Measurements from ENCODE around the gene BEST1.

Gene BEST1

DNA sequence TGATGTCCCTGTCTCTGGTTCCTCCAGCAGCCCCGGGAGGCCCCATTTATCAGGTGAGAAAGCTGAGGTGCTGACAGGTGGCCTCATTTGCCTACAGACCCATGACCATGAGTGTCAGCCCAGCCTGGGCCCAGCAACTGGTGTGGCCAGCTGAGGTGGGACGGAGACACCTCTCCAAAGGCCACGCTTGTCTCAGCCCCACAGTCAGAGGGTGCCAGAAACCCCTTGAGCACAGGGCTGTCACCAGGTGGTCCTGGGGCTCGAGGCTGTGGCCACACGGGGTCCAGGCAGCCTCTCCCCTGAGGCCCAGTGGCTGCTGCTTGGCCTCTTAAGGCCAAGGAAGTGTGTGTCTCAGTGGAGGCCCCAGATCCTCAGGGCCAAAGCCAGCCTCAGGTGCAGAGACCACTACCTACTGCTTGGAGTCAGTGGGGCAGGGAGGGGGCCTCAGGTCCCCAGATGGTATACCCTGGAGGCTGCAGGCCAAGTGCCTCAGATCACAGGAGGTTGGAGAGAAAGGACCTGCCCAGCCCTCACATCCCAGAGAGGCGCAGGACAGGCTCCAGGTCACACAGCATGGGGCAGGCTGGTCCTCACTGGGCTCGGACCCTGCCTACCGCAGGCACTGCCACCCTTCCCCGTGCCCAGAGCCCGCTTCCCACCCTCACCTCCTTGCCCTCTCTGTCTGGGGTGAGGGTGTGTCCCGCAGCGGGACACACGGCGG is 44.2 kb upstream of the BEST1 start:
- H3K4me3 ChIP-seq (ENCODE audit: low read depth, low read length): no peak overlapping the region
- in situ Hi-C loops (cut with HindIII; ENCODE audit: low sequenced_read_pairs): no loop called here
- DNase-seq (ENCODE audit: low read depth): no peak
- TF ChIP-seq CTCF (IDR thresholded peaks at IDR 0.05; ENCODE audit: low read depth, low read length, missing control alignments): no peak

- no peak for TF ChIP-seq CTCF (IDR thresholded peaks at IDR 0.05; ENCODE audit: low read depth, low read length, missing control alignments)
- in situ Hi-C loops (cut with HindIII; ENCODE audit: low sequenced_read_pairs): no loop called here
- H3K4me3 ChIP-seq (ENCODE audit: low read depth, low read length): no peak overlapping the region
- no peak for DNase-seq (ENCODE audit: low read depth)
Measured at GRCh38 chr11:61906522-61906909, 43.6 kb upstream of the BEST1 start.

GRCh38 chr11:61907282-61907681 is 42.9 kb upstream of the BEST1 start:
- DNase-seq (ENCODE audit: low read depth): no peak
- in situ Hi-C loops (cut with HindIII; ENCODE audit: low sequenced_read_pairs): no loop called here
- no peak overlapping the region for H3K4me3 ChIP-seq (ENCODE audit: low read depth, low read length)
- no peak for TF ChIP-seq CTCF (IDR thresholded peaks at IDR 0.05; ENCODE audit: low read depth, low read length, missing control alignments)

DNA sequence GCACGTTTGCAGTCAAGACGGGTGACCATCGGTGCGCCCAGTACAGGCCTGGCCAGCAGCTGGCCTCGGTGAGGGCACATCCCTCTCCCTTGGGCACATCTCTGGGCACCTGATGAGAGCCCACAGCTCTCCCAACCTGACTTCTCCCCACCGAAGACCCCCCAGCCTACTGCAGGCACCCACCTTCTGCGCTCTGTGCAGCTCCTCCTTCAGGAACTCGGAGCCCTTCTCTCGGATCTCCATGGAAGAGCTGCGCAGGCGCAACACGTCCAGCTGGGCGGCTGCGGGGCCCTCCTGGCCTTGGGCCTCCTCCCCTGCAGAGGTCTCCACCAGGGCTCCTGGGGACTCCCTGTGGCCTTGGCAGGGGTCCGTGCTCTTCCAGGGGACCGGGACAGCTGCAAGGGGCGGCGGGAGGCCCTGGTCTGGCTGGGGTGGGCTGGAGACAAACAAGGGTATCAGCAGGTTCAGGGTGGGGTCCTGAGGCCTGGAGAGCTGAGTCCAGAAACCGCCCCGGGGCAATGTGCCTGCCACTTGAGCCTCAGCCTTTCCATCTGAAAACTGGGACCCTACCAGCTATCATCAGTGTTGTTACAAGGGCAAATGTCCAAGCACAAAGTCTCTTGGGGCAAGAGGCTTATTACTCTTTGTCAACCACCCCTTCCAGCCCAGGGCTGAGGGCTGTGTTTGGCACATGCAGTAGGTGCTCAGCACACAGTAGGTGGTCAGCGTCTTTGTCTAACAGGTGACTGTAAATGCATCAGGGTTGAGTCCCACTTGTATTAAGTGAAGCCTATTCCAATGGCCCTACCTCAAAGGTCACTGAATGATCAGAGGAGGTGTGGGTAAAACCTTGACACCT is 42.1 kb upstream of the BEST1 start:
- no peak for DNase-seq (ENCODE audit: low read depth)
- in situ Hi-C loops (cut with HindIII; ENCODE audit: low sequenced_read_pairs): no loop called here
- H3K4me3 ChIP-seq (ENCODE audit: low read depth, low read length): no peak overlapping the region
- no peak for TF ChIP-seq CTCF (IDR thresholded peaks at IDR 0.05; ENCODE audit: low read depth, low read length, missing control alignments)

- TF ChIP-seq CTCF (IDR thresholded peaks at IDR 0.05; ENCODE audit: low read depth, low read length, missing control alignments): no peak
- in situ Hi-C loops (cut with HindIII; ENCODE audit: low sequenced_read_pairs): no loop called here
- H3K4me3 ChIP-seq (ENCODE audit: low read depth, low read length): no peak overlapping the region
- DNase-seq (ENCODE audit: low read depth): no peak
Measured at GRCh38 chr11:61908730-61909316, 41.3 kb upstream of the BEST1 start.
